Left colon (tissue), 2 donors: ENCODE results near the gene GSTM4. TPM values are rescaled to one million over a fixed set of nuclear protein-coding genes. Genes with fewer than 3 reads are reported as not detected.
A peak's percentile ranks its signal among the peaks of the same experiment; 100 is the strongest.

Source experiments
- ATAC-seq: fragments of 200-7000 bp; cut with Tn5 transposase; one replicate; pipeline ENCODE4 v1.9.1; 2020; ENCODE audit warnings: mild to moderate bottlenecking, moderate library complexity
- DNase-seq, 2 donors: peaks; one replicate each; pipeline ENCODE4 v3.0.0-alpha.2; 2020
- intact Hi-C, 2 donors: fragments of 100-400 bp; cut with DNase I in 1 of 2; cut with micrococcal nuclease in 1 of 2; formaldehyde crosslinking; loops; one replicate each; pipeline versions ENCODE4 v1.11.2 to v1.14.0; 2022; cut with DNase I, micrococcal nuclease
- total RNA-seq, 2 donors: library from RNA; stranded (reverse); fragmentation: NEBNext Ultra II Directional; extraction: Animal tissue kit (Norgen Biotek cat#: 25700); gene quantifications; one replicate each; pipeline ENCODE4 v1.2.1, GENCODE V29; 2021
- donor health status: DM: no; HTN: no; CAD: no.
- donor health status: DM: yes; HTN: yes; CAD: no.

Gene GSTM4
- total RNA-seq, 2 donors from 2014 or later: 74.8 to 83.5 TPM

DNA sequence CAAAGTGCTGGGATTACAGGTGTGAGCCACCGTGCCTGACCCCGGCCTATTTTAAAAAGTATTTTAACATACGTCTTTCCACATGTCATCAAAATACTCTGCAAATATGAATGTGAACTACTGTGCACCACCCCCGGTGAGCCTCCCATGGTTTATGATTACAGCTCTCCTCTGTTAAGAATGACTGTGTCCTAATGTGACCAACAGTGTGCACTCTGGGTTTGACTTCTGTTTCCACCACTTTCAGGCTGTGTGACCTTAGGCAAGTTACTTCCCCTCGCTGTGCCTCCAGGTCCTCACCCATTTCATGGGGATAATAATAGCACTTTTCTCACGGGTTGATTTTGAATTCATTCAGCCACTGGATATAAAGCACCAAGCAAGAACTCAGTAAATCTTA is 21.6 kb upstream of the GSTM4 start:
- intact Hi-C loops: loop anchor here in 1 of 2 donors (5.0 kb wide), 1 partner anchor 92 kb away; no protein-coding TSS in a partner anchor
- DNase-seq (no peak), ATAC-seq (no peak)

DNA sequence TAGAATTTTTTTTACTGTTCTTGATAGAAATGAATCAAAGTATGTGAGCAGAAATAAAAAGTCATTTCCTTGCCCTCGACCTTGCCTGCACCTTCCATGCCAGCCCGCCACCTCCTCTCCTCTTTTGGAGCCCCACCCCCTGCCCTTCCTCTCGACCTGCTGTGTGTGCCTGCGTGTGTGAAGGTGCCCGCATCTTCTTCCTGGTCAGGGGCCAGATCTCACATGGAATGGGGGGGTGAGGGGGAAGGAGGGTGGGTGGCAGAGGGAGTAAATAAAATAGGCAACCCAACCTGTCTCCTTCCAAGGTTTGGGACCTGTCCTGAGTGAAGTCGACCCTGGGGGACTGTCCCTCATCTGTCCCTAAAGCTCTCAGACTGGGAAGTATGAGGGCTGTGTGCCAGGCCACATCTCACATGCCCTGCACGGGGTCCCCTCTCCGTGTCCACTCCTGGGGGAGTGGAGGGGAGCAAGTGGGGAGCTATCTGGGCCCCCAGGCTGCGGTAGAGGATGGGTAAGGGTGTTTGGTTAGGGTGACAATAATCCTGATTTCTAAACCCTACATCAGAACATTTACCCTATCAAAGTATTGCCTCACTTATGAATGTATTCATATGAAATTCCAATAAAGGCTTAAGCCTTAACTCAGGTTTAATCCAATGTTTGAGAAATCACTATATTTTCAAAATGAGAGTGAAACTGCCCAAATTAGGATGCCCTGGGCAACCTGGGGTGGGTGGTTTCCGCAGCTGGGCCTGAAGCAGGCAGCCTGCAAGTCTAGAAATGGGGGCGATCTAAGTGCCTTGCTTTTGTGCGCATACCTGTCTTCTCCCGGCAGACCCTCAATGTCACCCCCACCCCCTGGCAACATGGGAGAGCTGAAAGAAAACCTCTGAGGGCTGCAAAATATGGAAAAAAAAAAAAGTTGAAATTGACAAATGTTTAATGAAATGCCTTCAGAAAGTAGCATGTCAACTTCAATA is 20.8 kb upstream of the GSTM4 start:
- intact Hi-C loops: loop anchor here in 1 of 2 donors (5.0 kb wide), 1 partner anchor 93 kb away; no protein-coding TSS in a partner anchor
- ATAC-seq: peak; percentile 34
- no peak for DNase-seq

GRCh38 chr1:109635862-109636200 is 20.1 kb upstream of the GSTM4 start:
- ATAC-seq: no peak
- DNase-seq: no peak
- intact Hi-C loops: no loop called here

DNA sequence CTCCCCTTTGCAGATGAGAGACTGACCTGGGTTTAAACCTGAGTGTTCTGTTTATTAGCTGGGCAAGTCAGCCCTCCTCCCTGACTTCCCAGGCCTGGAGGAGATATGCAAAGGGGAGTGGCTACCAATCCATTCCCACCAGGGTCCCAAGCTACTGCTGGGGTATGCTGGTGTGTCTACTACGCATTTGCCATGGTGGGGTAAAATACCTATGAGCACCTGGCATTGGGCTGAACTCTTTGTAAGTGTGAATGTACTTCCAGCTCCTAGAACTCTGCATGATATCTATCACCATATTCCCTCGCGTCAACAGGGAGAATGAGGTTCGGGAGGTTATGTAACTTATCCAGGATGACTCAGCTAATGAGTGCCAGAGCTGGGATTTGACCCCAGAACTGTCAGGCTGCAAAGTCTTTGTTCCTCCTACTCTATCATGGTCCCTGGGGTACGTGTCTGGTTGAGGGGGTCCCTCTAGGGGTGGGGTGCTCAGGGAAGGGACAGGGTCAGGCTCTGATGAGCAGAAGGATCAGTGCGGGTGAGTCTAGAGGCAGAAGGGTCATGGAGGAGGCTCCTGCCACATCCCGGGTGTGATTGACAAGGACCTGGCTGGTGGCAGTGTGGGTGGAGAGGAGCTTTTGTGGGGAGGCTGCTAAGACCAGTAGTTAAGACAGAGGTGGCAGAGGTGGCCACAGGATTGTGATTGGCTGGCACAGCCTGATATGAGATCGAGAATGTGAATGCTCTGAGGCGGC is 19.5 kb upstream of the GSTM4 start:
- intact Hi-C loops: no loop called here
- DNase-seq: no peak

DNA sequence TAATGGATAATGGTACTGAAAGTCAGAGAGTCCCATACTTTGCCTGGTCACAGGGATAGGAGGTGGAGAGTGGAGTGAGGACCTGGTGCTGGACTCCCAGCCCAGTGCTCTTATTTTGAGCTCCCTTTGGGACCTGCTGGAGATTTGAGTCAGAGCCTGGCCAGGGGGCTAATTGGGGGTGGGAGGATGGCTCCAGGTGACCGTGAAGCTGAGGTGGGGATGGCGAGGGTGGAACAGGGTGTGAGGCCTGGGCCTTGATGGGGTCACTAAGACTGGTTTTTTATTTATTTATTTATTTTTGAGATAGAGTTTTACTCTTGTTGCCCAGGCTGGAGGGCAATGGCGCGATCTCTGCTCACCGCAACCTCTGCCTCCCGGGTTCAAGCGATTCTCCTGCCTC is 18.5 kb upstream of the GSTM4 start:
- DNase-seq (no peak), ATAC-seq (no peak)
- intact Hi-C loops: no loop called here

More for the DNA sequence above, 19.5 kb upstream of the GSTM4 start:
- ATAC-seq: no peak

GRCh38 chr1:109639063-109639840 is 16.6 kb upstream of the GSTM4 start:
- intact Hi-C loops: no loop called here
- ATAC-seq (no peak), DNase-seq (no peak)

GRCh38 chr1:109639841-109640184 is 16.1 kb upstream of the GSTM4 start:
- intact Hi-C loops: loop anchor here (5.0 to 10.0 kb wide), 3 partner anchors 93 to 135 kb away; partner anchors contain the start of gene GNAI3 (in 1 of the 2)
- no peak for DNase-seq
- ATAC-seq: no peak

GRCh38 chr1:109640285-109640865 is 15.5 kb upstream of the GSTM4 start:
- DNase-seq: peak; percentile 79 to 95
- peak; percentile 76 for ATAC-seq
- intact Hi-C loops: loop anchor here (5.0 to 10.0 kb wide), 3 partner anchors 93 to 134 kb away; partner anchors contain the start of gene GNAI3 (in 1 of the 2)

- DNase-seq (no peak), ATAC-seq (no peak)
- intact Hi-C loops: loop anchor here (5.0 to 10.0 kb wide), 3 partner anchors 94 to 134 kb away; partner anchors contain the start of gene GNAI3 (in 1 of the 2)
Measured at GRCh38 chr1:109641078-109641740, 14.7 kb upstream of the GSTM4 start.

- no peak for ATAC-seq
- intact Hi-C loops: loop anchor here (5.0 to 10.0 kb wide), 3 partner anchors 95 to 133 kb away; partner anchors contain the start of gene GNAI3 (in 1 of the 2)
- no peak for DNase-seq
Measured at GRCh38 chr1:109641861-109642260, 14.0 kb upstream of the GSTM4 start.

- no peak for ATAC-seq
- intact Hi-C loops: loop anchor here (5.0 to 10.0 kb wide), 3 partner anchors 95 to 132 kb away; partner anchors contain the start of gene GNAI3 (in 1 of the 2)
- no peak for DNase-seq
Measured at GRCh38 chr1:109642626-109643025, 13.3 kb upstream of the GSTM4 start.

DNA sequence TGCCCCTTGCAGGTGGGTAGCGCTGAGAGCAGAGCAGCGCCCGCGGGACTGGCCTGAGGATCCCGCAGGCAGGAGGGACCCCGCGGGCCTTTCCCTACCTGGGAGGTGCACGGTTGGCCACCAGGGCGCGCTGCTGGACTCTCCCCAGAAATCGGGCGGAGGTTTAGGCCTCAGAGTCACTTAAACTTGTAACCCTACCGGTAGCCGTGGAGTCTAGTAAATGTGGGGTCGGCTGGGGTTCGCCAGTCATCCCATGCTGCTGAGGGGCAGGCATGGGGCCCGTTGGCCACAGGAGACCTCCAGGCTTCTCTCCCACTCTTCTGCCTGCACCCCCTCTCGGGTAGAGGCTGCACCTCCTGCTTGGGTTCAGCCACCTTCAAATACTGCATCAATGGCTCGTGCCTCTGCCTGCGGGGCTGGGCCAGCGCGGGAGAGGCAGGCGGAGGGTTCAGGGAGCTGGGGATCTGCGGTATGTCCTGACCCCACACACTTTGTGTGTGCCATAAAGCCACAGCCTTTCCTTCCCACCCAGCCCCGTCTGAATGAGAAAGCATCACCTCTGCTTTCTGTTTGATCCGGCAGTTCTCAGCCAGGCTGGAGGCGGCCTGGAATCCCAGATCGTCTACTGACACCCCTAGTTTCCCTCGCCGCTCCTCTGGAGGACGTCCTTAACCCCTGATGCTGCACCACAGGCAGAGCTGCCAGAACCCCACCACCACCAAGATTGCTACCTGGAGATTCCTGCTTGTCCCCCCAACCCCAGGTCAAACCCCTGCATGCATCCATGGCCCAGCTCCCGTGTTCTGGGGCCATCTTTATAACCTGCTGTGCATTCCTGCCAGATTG is 12.3 kb upstream of the GSTM4 start:
- ATAC-seq: peak; percentile 88
- intact Hi-C loops: loop anchor here (5.0 to 10.0 kb wide), 3 partner anchors 96 to 131 kb away; partner anchors contain the start of gene GNAI3 (in 1 of the 2)
- peak; percentile 78 to 94 for DNase-seq

DNA sequence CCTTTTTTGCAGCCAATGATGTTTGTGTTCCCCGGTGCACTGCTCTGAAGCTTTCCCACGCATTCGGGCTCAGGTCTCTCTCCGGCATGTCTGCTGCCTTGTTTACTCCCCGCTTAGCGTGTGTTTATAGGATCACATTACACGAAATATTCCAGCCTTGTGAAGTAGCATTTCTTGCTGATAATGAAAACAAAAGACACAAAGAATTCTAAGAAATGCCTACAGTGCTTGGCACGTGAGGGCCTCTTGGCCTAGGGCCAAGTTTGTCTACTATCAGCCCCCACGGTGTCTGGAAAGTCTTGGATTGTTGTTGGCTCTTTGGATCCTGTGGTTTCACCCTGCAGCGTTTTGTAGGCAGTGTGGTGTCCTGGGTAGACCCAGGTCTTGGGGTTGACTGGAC is 11.2 kb upstream of the GSTM4 start:
- DNase-seq (no peak), ATAC-seq (no peak)
- intact Hi-C loops: loop anchor here (5.0 to 10.0 kb wide), 3 partner anchors 97 to 130 kb away; partner anchors contain the start of gene GNAI3 (in 1 of the 2)

- ATAC-seq (peak; percentile 31), DNase-seq (no peak)
Measured at GRCh38 chr1:109649491-109649914, 6.4 kb upstream of the GSTM4 start.

DNA sequence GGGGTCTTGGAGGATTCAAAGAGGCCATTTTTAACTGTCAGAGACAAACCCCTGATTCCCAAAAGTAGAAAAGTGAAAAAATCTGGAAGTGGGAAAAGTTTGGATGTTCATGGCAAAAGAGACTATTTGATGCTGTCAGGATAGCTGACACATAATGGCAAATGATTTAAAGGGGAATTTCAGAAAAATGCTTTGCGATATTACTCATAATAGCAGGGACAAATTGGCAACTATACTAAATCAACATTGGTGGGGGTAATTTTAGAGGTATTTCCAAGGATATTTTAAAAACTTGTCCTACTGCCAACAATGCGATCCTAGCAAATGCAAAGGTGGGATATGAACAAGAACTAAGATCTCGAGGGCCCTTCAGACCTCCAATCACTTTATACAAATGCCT is 5.3 kb upstream of the GSTM4 start:
- DNase-seq: no peak
- intact Hi-C loops: no loop called here
- no peak for ATAC-seq

More at GRCh38 chr1:109649491-109649914, 6.4 kb upstream of the GSTM4 start:
- intact Hi-C loops: loop anchor here in 1 of 2 donors (10.0 kb wide), 1 partner anchor 125 kb away; no protein-coding TSS in a partner anchor

DNA sequence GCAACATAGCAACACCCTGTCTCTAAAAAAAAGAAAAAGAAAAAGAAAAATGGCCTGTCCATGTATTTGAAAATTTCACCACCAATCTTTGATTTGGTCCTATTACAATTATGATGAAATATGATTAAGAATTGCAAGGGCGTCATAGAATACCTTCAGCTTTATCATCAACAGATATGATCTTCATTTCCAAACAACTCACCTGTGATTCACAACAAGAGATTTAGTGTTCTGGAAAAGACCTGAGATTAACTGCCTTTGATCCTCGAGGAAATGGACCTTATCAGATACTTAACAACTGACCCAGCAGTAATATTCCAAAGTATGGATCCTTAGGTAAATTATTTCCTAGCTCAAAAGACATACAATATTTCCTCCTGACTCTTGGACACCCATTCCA is 3.5 kb upstream of the GSTM4 start:
- intact Hi-C loops: no loop called here
- DNase-seq: no peak
- ATAC-seq: no peak

GRCh38 chr1:109653306-109653705 is 2.6 kb upstream of the GSTM4 start:
- intact Hi-C loops: no loop called here
- DNase-seq: no peak
- ATAC-seq: no peak
